Endothelial cell of umbilical vein (primary cell): ENCODE results near the gene HPS6.

ENCODE experiments used
- EZH2 ChIP-seq: IDR thresholded peaks from 2 replicates; pipeline ENCODE4 v1.6.1; 2012; ENCODE audit warnings: borderline replicate concordance, low read depth, mild to moderate bottlenecking, moderate library complexity, low read length, inconsistent platforms; ENCODE audit not compliant: severe bottlenecking
- FOS ChIP-seq: IDR thresholded peaks from 2 replicates; pipeline ENCODE4 v1.6.1; 2011; ENCODE audit warnings: mild to moderate bottlenecking, low read length, moderate library complexity, borderline replicate concordance; ENCODE audit not compliant: insufficient read depth
- GATA2 ChIP-seq: IDR thresholded peaks from 2 replicates; pipeline ENCODE4 v1.7.0; 2011; ENCODE audit warnings: low read depth, mild to moderate bottlenecking, moderate library complexity, mixed read lengths, low read length; ENCODE audit not compliant: insufficient read length, insufficient read depth
- JUN ChIP-seq: IDR thresholded peaks from 2 replicates; pipeline ENCODE4 v1.6.1; 2011; ENCODE audit warnings: borderline replicate concordance, low read depth; ENCODE audit not compliant: insufficient read length, insufficient read depth
- MYC ChIP-seq: IDR thresholded peaks from one replicate; pipeline ENCODE4 v1.6.1; 2011; ENCODE audit warnings: mild to moderate bottlenecking, low read depth, low read length
- POLR2A ChIP-seq: IDR thresholded peaks from 2 replicates; pipeline ENCODE4 v1.6.1; 2012; ENCODE audit warnings: low read depth, mild to moderate bottlenecking, control low read depth, low read length
- POLR2AphosphoS5 ChIP-seq: IDR thresholded peaks from 2 replicates; pipeline ENCODE4 v1.6.1; 2012; ENCODE audit warnings: low read depth, mild to moderate bottlenecking, control low read depth, low read length, moderate library complexity; ENCODE audit not compliant: insufficient read depth
- TF ChIP-seq, protein P1 (sequence below), 2 donors: IDR thresholded peaks; 1 replicate in 1 of 2; 2 replicates in 1 of 2; pipeline ENCODE4 v1.5.1; 2011; ENCODE audit warnings: low read length in 2 of 2, mild to moderate bottlenecking in 2 of 2, moderate library complexity in 2 of 2, control low read depth in 1 of 2, inconsistent platforms in 1 of 2, low read depth in 1 of 2; ENCODE audit not compliant: insufficient read depth in 1 of 2; ENCODE audit errors: extremely low read depth in 1 of 2
- TF ChIP-seq, protein P2 (sequence below): IDR thresholded peaks from 2 replicates; pipeline ENCODE4 v1.6.1; 2011; ENCODE audit not compliant: insufficient read depth, insufficient read length

- TF ChIP-seq, protein P1, sequence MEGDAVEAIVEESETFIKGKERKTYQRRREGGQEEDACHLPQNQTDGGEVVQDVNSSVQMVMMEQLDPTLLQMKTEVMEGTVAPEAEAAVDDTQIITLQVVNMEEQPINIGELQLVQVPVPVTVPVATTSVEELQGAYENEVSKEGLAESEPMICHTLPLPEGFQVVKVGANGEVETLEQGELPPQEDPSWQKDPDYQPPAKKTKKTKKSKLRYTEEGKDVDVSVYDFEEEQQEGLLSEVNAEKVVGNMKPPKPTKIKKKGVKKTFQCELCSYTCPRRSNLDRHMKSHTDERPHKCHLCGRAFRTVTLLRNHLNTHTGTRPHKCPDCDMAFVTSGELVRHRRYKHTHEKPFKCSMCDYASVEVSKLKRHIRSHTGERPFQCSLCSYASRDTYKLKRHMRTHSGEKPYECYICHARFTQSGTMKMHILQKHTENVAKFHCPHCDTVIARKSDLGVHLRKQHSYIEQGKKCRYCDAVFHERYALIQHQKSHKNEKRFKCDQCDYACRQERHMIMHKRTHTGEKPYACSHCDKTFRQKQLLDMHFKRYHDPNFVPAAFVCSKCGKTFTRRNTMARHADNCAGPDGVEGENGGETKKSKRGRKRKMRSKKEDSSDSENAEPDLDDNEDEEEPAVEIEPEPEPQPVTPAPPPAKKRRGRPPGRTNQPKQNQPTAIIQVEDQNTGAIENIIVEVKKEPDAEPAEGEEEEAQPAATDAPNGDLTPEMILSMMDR (IDR thresholded peaks at IDR 0.05; ENCODE audit: extremely low read depth in 1 of 2, insufficient read depth in 1 of 2, low read depth in 1 of 2, low read length in 2 of 2), result no peak
- TF ChIP-seq FOS (no peak), POLR2A (no peak), EZH2 (no peak), POLR2AphosphoS5 (no peak), MYC (no peak), GATA2 (no peak), JUN (no peak)
- TF ChIP-seq, protein P2, sequence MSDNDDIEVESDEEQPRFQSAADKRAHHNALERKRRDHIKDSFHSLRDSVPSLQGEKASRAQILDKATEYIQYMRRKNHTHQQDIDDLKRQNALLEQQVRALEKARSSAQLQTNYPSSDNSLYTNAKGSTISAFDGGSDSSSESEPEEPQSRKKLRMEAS, result no peak
These were observed 5.2 kb upstream of the HPS6 start for GRCh38 chr10:102059987-102060386.
